ENCODE results near the gene ABCC11. TPM values are rescaled to one million over a fixed set of nuclear protein-coding genes. Genes with fewer than 3 reads are reported as not detected.

Gene ABCC11
- total RNA-seq, 6 experiments from 2014 or later = 2.1 to 7.6 (median 3.3) TPM

- H3K36me3 ChIP-seq = no peaks in the 10 kb centered on the region
- H3K27ac ChIP-seq = peak overlapping the region; percentile 73 to 85 (median 78)
- H3K9me3 ChIP-seq = no peaks in the 10 kb centered on the region
- DNase-seq = no peak
- H3K27me3 ChIP-seq = no peaks in the 10 kb centered on the region
- TF ChIP-seq CTCF (IDR thresholded peaks at IDR 0.05) = no peak
- TF ChIP-seq POLR2A (IDR thresholded peaks at IDR 0.05) = no peak
- intact Hi-C loops (cut with DNase I) = no loop called here
- H3K4me3 ChIP-seq = peak overlapping the region in 1 of 3 donors; percentile 19
- WGBS (ENCODE audit: insufficient coverage, low coverage, low lambda C conversion rate, missing lambda C conversion rate) = 16% methylated on average over 6 of the region's 6 CpGs
- H3K4me1 ChIP-seq = peaks cover 0 to 46% (median 10%) of the 10 kb centered on the region in 4 donors
- peak in 2 of 4 donors; percentile 1 to 17 for ATAC-seq
Measured at GRCh38 chr16:48235058-48235555, 12.2 kb downstream of the ABCC11 start.

- DNase-seq = peak in 2 of 3 donors; percentile 61 to 84
- no peak for TF ChIP-seq CTCF (IDR thresholded peaks at IDR 0.05)
- no peak for TF ChIP-seq POLR2A (IDR thresholded peaks at IDR 0.05)
- Histone ChIP-seq H3K4me3 (no peak overlapping the region), H3K27me3 (no peaks in the 10 kb centered on the region), H3K36me3 (no peaks in the 10 kb centered on the region), H3K9me3 (no peaks in the 10 kb centered on the region), H3K4me1 (peaks cover 0 to 50% (median 10%) of the 10 kb centered on the region in 4 donors), H3K27ac (peak overlapping the region; percentile 73 to 85 (median 78))
- intact Hi-C loops (cut with DNase I) = no loop called here
- peak; percentile 58 to 81 (median 78) for ATAC-seq
Measured at GRCh38 chr16:48234630-48235029, 12.7 kb downstream of the ABCC11 start.

- DNase-seq = no peak
- H3K27ac ChIP-seq = no peak overlapping the region
- no peak for ATAC-seq
- H3K27me3 ChIP-seq = no peaks in the 10 kb centered on the region
- intact Hi-C loops (cut with DNase I) = no loop called here
- no peaks in the 10 kb centered on the region for H3K9me3 ChIP-seq
- H3K4me1 ChIP-seq = peaks cover 0 to 50% (median 10%) of the 10 kb centered on the region in 4 donors
- TF ChIP-seq POLR2A (IDR thresholded peaks at IDR 0.05) (no peak), CTCF (IDR thresholded peaks at IDR 0.05) (no peak)
- no peak overlapping the region for H3K4me3 ChIP-seq
- H3K36me3 ChIP-seq = no peaks in the 10 kb centered on the region
- WGBS (ENCODE audit: insufficient coverage, low coverage, low lambda C conversion rate, missing lambda C conversion rate) = 83% methylated on average over 2 of the region's 2 CpGs
Measured at GRCh38 chr16:48232493-48233040, 14.8 kb downstream of the ABCC11 start.

GRCh38 chr16:48231727-48232492 is 15.4 kb downstream of the ABCC11 start:
- ATAC-seq (peak in 3 of 4 donors; percentile 22 to 54 (median 22)), DNase-seq (peak in 1 of 3 donors; percentile 59)
- Histone ChIP-seq H3K4me3 (no peak overlapping the region), H3K9me3 (no peaks in the 10 kb centered on the region), H3K4me1 (peaks cover 0 to 47% (median 8%) of the 10 kb centered on the region in 4 donors), H3K36me3 (no peaks in the 10 kb centered on the region), H3K27me3 (no peaks in the 10 kb centered on the region), H3K27ac (no peak overlapping the region)
- intact Hi-C loops (cut with DNase I) = no loop called here
- no peak for TF ChIP-seq POLR2A (IDR thresholded peaks at IDR 0.05)
- TF ChIP-seq CTCF (IDR thresholded peaks at IDR 0.05) = peak; percentile 25 to 56 (median 36)
- 56% methylated on average over 11 of the region's 11 CpGs for WGBS (ENCODE audit: insufficient coverage, low coverage, low lambda C conversion rate, missing lambda C conversion rate)

All from right lobe of liver (tissue), 6 donors.